ENCODE measurements around the gene CDH23.

CDH23 gene

GRCh38 chr10:71564194-71564820, 167.6 kb downstream of the CDH23 start:
- no peak for DNase-seq (ENCODE audit: low spot score)

- DNase-seq (ENCODE audit: low spot score), result no peak
Measured at GRCh38 chr10:71565284-71566000, 168.7 kb downstream of the CDH23 start.

GRCh38 chr10:71567006-71567405, 170.3 kb downstream of the CDH23 start:
- no peak for DNase-seq (ENCODE audit: low spot score)

GRCh38 chr10:71568896-71569492, 172.3 kb downstream of the CDH23 start:
- no peak for DNase-seq (ENCODE audit: low spot score)

GRCh38 chr10:71569775-71570588, 173.3 kb downstream of the CDH23 start:
- peak; percentile 81 for DNase-seq (ENCODE audit: low spot score)

GRCh38 chr10:71571460-71572175, 174.9 kb downstream of the CDH23 start:
- no peak for DNase-seq (ENCODE audit: low spot score)

GRCh38 chr10:71572962-71573361, 176.2 kb downstream of the CDH23 start:
- DNase-seq (ENCODE audit: low spot score), result no peak

- no peak for DNase-seq (ENCODE audit: low spot score)
Measured at GRCh38 chr10:71573562-71574518, 177.1 kb downstream of the CDH23 start.

- DNase-seq (ENCODE audit: low spot score), result no peak
Measured at GRCh38 chr10:71575451-71575850, 178.7 kb downstream of the CDH23 start.

- DNase-seq (ENCODE audit: low spot score), result no peak
Measured at GRCh38 chr10:71575934-71576801, 179.4 kb downstream of the CDH23 start.

- DNase-seq (ENCODE audit: low spot score), result no peak
Measured at GRCh38 chr10:71576842-71577241, 180.1 kb downstream of the CDH23 start.

GRCh38 chr10:71577345-71577744, 180.6 kb downstream of the CDH23 start:
- DNase-seq (ENCODE audit: low spot score), result no peak

- no peak for DNase-seq (ENCODE audit: low spot score)
Measured at GRCh38 chr10:71578069-71578468, 181.3 kb downstream of the CDH23 start.

- no peak for DNase-seq (ENCODE audit: low spot score)
Measured at GRCh38 chr10:71579668-71580067, 182.9 kb downstream of the CDH23 start.

GRCh38 chr10:71580415-71580814, 183.7 kb downstream of the CDH23 start:
- no peak for DNase-seq (ENCODE audit: low spot score)

GRCh38 chr10:71580926-71581325, 184.2 kb downstream of the CDH23 start:
- no peak for DNase-seq (ENCODE audit: low spot score)

GRCh38 chr10:71581376-71581775, 184.7 kb downstream of the CDH23 start:
- no peak for DNase-seq (ENCODE audit: low spot score)

- no peak for DNase-seq (ENCODE audit: low spot score)
Measured at GRCh38 chr10:71582019-71582418, 185.3 kb downstream of the CDH23 start.

Data from activated CD4-positive, alpha-beta T cell treated with anti-CD3 and anti-CD28 coated beads, Interleukin-2, Interleukin-4, amounts not matched to agents 100 ng/mL and 50 ng/mL, durations not matched to agents 16 hours and 8 hours (primary cell).